NB4 (cell line): ENCODE results near the gene KCNS3.

Experiments used
- CTCF ChIP-seq: IDR thresholded peaks from one replicate; pipeline ENCODE4 v1.5.1; 2012; ENCODE audit warnings: low read depth, low read length
- MAX ChIP-seq: IDR thresholded peaks from 2 replicates; pipeline ENCODE4 v1.6.1; 2011; ENCODE audit warnings: low read depth, low read length
- POLR2A ChIP-seq: IDR thresholded peaks from 2 replicates; pipeline ENCODE4 v1.6.1; 2011; ENCODE audit warnings: mild to moderate bottlenecking; ENCODE audit not compliant: insufficient read length; ENCODE audit errors: extremely low read depth

DNA sequence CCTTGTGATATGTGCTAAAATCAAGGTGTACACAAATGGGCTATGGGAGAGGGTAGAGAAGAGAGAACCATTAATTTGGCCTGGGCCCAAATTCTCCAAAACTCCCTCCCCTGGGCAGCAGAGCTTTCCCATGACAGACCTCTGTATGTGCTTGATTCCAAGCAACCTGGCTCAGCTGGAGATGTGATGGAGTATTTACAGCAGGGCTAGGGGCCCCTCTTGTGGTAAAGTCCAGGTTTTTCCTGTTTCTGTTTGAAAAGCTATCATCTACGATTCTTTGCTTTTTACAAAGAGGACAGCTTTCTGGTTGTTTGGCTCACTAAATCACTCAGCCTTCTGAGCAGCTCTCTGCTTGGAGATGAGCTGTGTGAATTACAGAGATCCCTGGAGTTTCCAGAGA is 40.3 kb downstream of the KCNS3 start:
- TF ChIP-seq CTCF, result no peak
- no peak for TF ChIP-seq POLR2A
- TF ChIP-seq MAX, result no peak
